LoVo (cell line): ENCODE measurements around the gene COL13A1.

Experiments used
- DNase-seq: peaks from one replicate; pipeline ENCODE4 v3.0.0-alpha.2; 2016; ENCODE audit warnings: low spot score

Gene COL13A1

GRCh38 chr10:69906425-69906824, 104.7 kb downstream of the COL13A1 start:
- DNase-seq = no peak

- DNase-seq = no peak
Measured at GRCh38 chr10:69907517-69907916, 105.8 kb downstream of the COL13A1 start.

GRCh38 chr10:69908124-69908523, 106.4 kb downstream of the COL13A1 start:
- DNase-seq = no peak

- no peak for DNase-seq
Measured at GRCh38 chr10:69910561-69910960, 108.9 kb downstream of the COL13A1 start.

- DNase-seq = no peak
Measured at GRCh38 chr10:69911613-69912528, 110.2 kb downstream of the COL13A1 start.

GRCh38 chr10:69912589-69912988, 110.9 kb downstream of the COL13A1 start:
- DNase-seq = no peak

GRCh38 chr10:69913606-69914382, 112.1 kb downstream of the COL13A1 start:
- DNase-seq = no peak

- peak; percentile 43 for DNase-seq
Measured at GRCh38 chr10:69914398-69915214, 112.9 kb downstream of the COL13A1 start.

GRCh38 chr10:69915215-69915560, 113.5 kb downstream of the COL13A1 start:
- DNase-seq = no peak

GRCh38 chr10:69916118-69916517, 114.4 kb downstream of the COL13A1 start:
- DNase-seq = no peak

GRCh38 chr10:69918036-69918435, 116.3 kb downstream of the COL13A1 start:
- DNase-seq = no peak

GRCh38 chr10:69919250-69919649, 117.5 kb downstream of the COL13A1 start:
- no peak for DNase-seq

GRCh38 chr10:69925111-69925510, 123.4 kb downstream of the COL13A1 start:
- DNase-seq = no peak

GRCh38 chr10:69928339-69928738, 126.6 kb downstream of the COL13A1 start:
- no peak for DNase-seq

GRCh38 chr10:69929575-69929974, 127.9 kb downstream of the COL13A1 start:
- DNase-seq = no peak

- no peak for DNase-seq
Measured at GRCh38 chr10:69934768-69935167, 133.1 kb downstream of the COL13A1 start.

GRCh38 chr10:69936091-69936490, 134.4 kb downstream of the COL13A1 start:
- no peak for DNase-seq

- no peak for DNase-seq
Measured at GRCh38 chr10:69938541-69938991, 136.9 kb downstream of the COL13A1 start.

GRCh38 chr10:69939061-69939460, 137.4 kb downstream of the COL13A1 start:
- no peak for DNase-seq

GRCh38 chr10:69939481-69939880, 137.8 kb downstream of the COL13A1 start:
- no peak for DNase-seq

- no peak for DNase-seq
Measured at GRCh38 chr10:69941730-69942129, 140.0 kb downstream of the COL13A1 start.

GRCh38 chr10:69943292-69943820, 141.7 kb downstream of the COL13A1 start:
- DNase-seq = no peak
